NCI-H2107 (cell line): ENCODE measurements around the gene SLC5A10.

ENCODE experiments used
- DNase-seq: peaks from one replicate; lab custom pipeline; 2025; lab: John Stamatoyannopoulos, UW

SLC5A10 gene

GRCh38 chr17:18985475-18985874, 33.5 kb downstream of the SLC5A10 start:
- no peak for DNase-seq

DNA sequence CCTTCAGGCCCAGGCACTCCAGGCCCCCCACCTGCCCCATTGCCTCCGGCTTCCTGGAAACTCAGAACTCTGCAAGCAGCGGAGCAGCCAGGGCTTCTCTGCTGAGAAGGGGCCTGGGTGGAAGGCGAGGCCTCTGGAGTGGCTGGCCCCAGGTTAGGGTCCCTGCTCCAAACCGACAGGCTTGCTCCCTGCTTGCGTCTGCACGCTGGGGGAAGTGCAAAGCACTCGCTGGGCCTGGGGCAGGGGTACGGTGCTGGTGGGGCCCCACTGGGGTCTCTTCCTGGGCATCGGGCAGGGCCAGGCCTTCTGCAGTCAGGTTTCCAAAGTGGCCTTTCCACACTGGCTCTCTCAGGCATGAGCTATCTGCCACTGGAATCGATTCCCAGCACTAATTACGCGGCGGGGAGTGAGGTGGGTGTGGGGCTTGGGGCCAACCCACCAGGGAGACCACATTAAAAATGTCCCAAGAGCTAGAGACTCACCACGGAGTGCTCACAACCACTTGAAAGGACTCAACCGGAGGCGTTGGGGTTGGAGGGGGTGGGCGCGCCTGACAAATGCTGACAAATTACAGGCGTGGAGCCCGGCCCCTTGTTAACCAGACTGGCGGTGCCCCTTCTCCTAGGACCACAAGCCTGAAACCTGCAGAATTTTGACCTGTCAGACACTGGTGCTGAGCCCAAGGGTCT, 34.7 kb downstream of the SLC5A10 start:
- DNase-seq: no peak

GRCh38 chr17:18987230-18987610, 35.3 kb downstream of the SLC5A10 start:
- no peak for DNase-seq

DNA sequence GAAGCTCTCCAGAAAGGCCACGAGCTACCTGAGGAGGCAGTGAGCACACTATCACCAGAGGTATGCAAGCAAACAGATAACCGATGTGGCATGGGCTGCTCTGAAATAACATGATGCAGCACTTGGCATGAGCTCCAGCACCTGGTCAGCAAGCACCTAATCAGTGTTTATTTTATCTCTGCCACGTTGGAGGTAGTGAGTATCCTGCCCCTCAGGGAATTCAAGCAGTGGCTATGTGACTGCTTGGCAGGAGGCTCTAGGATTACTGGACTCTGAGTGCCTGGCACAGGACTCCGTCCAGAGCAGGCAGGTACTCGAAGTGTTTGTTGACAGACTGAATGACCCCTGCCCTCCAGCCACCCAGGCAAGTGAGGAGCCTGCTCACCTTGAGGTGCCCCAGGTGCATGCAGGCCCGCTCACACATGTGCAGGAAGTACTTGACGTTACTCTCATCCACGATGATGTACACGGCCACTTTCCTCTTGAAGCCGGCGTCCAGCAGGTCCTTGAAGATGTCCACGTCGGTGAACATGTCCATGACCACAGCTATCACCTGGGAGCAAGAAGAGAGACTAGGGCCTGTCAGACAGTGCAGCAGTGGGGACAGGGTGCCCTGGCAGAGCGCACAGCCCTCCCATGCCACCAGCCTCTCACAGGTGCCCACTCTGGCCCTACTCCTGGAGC, 36.0 kb downstream of the SLC5A10 start:
- DNase-seq: no peak

GRCh38 chr17:18988546-18989173, 36.7 kb downstream of the SLC5A10 start:
- DNase-seq: no peak

GRCh38 chr17:18990331-18990730, 38.4 kb downstream of the SLC5A10 start:
- DNase-seq: no peak

DNA sequence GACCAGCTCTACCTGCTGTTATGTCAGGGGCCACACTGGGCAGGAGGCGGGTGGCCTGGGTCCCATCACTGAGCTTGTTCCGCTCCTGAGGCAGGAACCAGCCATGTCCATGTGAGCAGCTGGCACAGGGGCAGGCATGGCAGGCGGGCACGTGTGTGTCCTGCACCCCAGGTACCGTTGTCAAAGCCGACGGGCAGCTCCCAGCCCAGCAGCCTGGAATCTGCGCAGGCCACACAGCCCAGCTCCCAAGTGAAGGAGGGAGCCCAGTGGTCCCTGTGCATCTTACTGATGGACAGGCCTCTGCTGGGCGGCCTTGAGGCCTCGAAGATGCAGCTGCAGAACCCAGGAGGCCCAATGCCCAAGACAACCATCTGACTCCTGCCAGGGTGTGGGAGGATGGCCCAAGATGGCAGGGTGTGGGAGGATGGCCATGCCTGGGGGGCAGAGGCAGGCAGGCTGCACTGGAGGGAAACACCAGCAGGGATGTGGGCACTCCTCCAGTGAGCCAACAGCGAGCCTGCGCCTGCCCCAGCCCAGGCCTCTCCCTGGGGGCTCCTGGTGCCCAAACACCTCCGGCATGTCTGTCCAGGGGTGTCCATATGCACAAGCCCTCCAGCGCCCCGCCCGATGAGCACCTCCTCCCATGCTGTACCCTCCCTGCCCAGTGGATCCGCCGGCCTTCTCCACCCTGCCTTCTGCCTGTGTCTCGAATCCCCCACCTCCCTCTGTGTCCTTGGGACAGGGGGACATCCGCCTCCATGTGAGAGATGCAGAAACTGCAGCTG, 39.8 kb downstream of the SLC5A10 start:
- DNase-seq: no peak

- DNase-seq: peak; percentile 66
Measured at GRCh38 chr17:18992454-18993130, 40.6 kb downstream of the SLC5A10 start.

- DNase-seq: no peak
Measured at GRCh38 chr17:18993905-18994526, 42.1 kb downstream of the SLC5A10 start.

DNA sequence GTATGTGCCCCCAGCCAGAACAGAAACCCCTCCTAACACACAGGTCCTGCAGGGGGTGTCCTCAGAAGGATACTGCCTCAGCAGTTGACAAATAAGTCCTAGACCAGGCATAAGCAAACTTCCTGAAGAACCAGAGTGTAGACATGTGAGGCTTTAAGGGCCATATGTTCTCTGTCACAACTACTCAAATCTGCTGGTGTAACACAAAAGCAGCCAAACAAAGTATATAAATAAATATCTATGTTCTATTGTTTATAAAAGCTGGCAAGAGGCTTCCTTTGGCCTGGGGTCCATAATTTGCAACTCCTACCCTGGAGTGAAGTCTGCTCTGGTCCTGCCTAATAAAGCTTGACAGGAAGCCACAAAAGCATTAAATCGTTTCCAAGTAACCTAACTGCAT, 42.7 kb downstream of the SLC5A10 start:
- DNase-seq: no peak

DNA sequence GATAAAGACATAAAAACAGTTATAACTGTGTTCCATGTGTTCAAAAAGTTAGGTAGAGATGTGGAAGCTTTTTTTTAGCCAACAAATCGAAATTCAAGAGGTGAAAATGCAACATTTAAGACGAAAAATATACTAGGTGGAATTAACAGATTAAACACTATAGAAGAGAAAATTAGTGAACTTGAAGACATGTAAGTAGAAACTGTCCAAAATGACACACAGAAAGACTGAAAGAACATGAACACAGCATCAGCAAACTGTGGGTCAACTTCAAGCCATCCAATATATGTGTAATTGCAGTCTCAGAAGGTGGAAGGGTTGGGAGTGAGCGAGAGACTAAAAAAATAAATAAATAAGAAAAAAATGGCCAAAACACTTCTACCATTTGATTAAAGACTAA, 43.3 kb downstream of the SLC5A10 start:
- no peak for DNase-seq

DNA sequence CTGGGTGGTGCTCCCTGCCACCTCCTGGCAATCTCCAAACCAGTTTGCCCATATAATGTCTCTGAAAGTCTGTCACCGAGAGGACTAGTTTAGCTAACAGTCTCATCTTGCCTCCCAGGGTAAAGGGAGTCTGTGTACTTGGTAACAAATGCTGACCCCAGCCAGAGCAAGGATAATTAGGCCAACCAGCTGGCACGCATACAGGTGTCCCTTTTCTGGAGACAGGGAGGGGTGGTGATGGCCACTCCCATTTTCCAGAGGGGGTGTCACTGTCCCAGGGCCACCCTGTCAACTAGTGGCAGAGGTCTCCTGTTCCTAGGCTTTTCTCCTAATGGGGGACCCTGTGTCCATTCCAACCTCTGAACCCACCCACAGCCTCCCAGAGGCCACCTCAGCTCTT, 44.5 kb downstream of the SLC5A10 start:
- DNase-seq: no peak

DNA sequence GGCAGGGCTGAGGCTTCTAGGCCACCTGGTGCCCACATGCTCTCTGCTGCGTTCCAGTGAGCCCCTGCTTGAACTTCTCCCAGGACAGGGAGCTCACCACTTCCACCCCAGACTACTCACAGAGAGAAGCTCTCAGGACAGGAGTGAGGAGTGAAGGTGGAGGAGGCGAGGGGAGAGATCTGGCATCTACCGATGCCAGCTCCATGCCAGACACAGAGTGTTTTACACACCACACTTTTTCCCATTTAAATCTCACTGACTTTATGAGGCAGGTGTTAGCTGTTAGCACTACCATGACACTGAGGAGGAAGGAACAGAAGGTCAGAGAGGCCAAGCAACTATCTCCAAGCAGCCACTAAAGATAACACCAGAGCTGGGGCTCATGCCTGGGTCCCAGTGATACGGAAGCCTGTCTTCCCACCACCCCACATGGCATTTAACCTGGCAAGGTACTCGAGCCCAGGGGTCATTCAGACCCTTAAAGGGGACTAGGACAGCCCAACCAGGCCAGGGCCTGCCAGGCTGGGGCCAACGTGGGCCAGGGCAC, 45.8 kb downstream of the SLC5A10 start:
- no peak for DNase-seq

- DNase-seq: no peak
Measured at GRCh38 chr17:18999394-18999793, 47.4 kb downstream of the SLC5A10 start.

DNA sequence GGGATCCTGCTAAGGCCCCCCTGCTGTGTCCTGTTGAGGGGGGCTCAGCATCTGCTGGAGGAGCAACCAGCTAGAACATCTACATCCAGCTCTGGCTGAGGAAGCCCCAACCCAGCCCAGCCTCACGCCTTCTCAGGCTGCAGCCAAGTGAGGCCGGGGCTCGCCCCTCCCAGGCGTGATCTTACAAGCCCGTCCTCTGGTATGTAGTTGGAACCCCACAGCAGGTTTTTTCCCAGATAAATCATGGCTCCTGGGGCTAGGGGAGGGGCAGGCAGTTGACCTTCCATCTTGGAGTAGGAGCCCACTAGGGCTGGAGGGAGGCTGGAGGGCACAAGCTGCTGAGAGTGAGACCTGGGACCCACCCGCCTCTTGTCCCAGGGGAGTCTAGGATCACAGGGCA, 47.9 kb downstream of the SLC5A10 start:
- DNase-seq: no peak

DNA sequence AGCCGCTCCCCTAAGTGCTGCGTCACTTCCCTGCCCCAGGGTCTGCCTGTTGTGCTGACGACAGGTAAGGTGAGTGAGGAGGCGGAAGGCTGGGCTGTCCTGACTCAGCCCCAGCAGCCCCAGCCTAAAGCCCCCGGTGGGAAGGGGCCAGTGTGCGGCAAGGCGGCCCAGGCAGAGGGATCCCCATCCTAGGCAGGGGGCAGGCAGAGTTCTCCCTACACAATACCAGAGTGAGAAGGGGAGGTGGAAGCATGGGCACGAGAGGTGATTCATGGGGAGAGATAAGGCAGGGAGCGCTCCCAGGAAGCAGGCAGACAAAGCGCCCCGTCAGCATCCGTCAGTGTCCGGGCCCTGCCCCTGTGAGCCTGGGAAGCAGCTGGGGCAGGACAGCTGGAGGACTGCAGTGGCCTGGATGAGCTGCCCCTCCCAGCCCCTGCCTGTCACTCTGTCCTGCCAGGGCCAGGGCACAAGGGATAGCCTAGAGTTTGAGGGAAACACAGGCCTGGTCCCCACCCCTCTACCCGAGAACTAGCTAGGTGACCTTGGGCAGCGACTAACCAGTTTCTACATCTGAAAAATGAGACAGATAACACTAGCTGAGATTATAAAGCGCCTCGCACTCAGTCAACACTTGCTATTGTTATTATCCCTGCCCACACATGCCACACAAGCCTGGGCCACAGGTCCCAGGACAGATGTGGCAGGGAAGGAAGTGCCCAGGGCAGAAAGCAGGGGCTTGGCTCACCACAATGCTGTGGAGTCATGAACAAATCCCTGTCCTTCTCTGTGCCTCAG, 48.8 kb downstream of the SLC5A10 start:
- no peak for DNase-seq

GRCh38 chr17:19001907-19002590, 50.1 kb downstream of the SLC5A10 start:
- no peak for DNase-seq

DNA sequence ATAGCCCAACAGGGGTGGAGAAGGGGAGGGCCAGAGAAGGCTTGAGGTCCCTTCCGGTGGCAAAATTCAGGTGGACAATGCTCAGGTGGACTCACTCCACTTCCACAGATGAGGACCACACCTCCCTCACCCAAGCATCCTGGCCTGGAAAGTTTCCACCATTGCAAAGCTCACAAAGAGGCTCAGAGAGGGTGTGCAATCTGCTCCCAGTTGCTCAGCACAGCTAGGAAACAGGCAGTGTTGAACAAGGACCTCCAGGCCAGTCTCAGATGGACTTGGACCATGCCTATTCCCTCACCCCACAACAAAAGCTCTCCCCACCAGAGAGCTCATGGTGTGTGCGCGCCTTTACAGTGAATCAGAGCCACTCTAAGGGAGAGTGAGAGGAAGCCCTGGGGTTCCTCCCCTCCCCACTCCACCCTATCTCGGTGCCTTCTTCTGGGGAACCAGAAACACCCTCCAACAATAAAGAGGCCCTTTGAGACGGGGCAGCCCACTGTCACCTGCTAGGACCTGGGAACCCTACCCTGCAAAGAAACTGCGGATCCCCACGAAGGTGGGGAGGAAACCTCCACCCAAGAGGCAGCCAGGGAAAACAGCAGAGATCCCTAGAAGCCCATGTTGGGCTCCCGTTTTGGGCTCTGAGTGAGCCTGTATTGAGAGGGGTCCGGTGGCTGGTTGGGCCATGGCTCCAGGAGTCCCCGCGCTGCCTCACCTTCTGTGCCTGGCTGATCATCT, 51.0 kb downstream of the SLC5A10 start:
- DNase-seq: no peak
